ENCODE measurements around the gene DAD1. TPM values are rescaled to one million over a fixed set of nuclear protein-coding genes. Genes with fewer than 3 reads are reported as not detected.
"Not testable (repeated sequence)": the region's sequence is repeated elsewhere in the genome, so short reads cannot be mapped to it uniquely, and the experiment has no call there.

DAD1 gene
- total RNA-seq, 1 donor from 2014 or later = 353 TPM

GRCh38 chr14:22599349-22599748, 10.3 kb upstream of the DAD1 start:
- no peak for DNase-seq (ENCODE audit: low read depth, low spot score)

DNA sequence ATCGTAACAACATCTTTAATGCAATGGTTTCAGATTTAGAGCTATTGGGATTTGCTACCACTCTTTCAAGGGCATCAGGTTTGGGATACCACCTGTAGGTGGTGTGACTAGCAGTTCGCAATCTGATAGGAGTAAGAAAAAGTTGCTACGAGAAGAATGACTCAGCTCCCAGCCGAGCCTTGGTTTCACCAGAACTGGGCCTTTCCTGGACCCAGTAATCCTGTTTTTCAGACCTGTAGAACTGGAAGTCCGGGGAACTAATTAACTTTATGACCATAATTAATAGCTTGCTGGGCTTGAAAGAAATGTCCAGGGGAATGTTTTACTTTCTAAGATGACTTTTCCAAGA, 9.8 kb upstream of the DAD1 start:
- DNase-seq (ENCODE audit: low read depth, low spot score) = peak; percentile 26

GRCh38 chr14:22598099-22598895, 9.3 kb upstream of the DAD1 start, which contains the start of gene ABHD4:
Gene ABHD4, plus strand, starts transcription at chr14:22598300. Its CDS starts 7 bp downstream, at chr14:22598307.
- peak; percentile 24 for DNase-seq (ENCODE audit: low read depth, low spot score)

DNA sequence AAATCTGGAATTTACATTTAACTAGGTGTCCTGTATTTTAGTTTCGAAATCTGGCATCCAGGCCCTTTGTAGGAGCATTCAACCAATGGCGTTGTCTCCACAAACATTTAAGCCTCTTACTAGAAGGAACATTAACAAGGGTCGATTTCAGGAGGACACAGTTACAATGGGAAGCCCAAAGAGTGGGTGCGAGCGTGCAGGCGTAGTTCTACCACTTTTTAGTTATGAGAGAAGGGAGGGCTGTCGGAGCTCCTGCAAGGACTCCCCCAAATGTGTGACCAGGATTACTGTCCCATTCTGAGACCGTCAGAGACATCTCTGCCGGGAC, 8.7 kb upstream of the DAD1 start:
- DNase-seq (ENCODE audit: low read depth, low spot score) = no peak

- DNase-seq (ENCODE audit: low read depth, low spot score) = no peak
These were observed 8.2 kb upstream of the DAD1 start for GRCh38 chr14:22597265-22597664.

DNA sequence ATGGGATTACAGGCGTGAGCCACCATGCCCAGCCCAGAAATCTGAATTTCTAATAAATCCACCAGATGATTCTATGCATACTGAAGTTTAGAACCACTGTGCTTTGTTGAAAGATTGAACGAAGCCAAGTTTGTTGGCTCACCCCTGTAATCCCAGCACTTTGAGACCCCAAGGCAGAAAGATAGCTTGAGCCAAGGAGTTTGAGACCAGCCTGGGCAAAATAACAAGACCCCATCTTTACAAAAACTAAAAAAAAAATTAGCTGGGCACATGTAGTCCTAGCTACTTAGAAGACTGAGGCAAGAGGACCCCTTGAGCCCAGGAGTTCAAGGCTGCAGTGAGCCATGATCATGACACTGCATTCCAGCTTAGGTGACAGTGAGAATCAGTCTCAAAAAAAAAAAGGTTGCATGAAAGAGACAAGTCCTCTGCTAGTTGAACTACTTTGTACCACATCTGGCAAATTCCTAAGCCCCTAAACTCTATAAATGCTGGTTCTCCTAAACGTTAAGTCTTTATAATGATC, 7.4 kb upstream of the DAD1 start:
- DNase-seq (ENCODE audit: low read depth, low spot score) = no peak

DNA sequence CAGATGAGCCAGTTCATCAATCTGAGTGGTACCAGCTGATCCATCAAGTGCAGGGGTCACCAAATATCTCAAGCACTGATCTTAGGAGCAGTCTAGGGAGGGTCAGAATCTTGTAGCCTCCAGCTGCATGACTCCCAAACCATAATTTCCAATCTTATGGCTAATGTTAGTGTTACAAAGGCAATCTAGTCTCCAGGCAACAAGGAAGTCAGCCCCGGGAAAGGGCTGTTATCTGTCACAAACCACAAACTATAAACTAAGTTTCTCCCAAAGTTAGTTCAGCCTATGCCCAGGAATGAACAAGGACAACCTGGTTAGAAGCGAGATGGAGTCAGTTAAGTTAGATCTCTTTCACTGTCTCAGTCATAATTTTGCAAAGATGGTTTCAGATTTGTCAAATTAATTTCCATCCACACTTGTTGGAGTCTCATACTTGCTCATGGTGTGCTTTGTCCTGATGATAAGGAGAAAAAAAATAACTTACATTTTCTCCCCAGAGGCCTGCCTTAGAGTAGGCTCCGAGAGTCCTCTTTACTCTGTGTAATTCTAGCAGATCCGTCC, 5.2 kb upstream of the DAD1 start:
- DNase-seq (ENCODE audit: low read depth, low spot score) = no peak

- no peak for DNase-seq (ENCODE audit: low read depth, low spot score)
These were observed 4.6 kb upstream of the DAD1 start for GRCh38 chr14:22593601-22594000.

GRCh38 chr14:22593189-22593588, 4.2 kb upstream of the DAD1 start:
- DNase-seq (ENCODE audit: low read depth, low spot score) = no peak

DNA sequence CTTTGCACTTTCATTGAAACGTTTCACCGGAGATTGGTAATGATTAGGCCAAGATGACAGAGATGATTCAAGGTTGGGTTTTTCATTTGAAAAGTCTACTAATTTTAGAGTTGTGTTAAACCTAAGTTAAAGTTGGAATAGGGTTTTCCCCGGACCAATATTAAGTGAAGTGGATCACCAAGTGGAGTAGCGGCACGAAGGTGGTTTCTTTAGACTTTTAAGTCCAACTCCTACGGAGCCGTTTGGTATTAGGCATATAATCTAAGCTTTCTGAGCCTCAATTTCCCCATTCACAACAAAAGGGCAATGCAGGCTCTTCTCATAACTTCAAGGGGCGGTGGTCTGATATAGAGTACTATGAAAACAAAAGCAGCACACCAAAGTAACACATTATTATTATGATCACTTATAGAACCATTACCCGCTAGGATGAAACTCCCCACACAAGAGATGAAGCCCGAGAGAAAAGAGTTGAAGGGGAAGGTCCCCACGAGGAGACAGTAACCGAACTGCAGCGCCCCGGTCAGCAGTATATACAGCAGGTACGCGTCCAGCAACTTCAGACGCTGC, 413 bp downstream of the DAD1 start:
- DNase-seq (ENCODE audit: low read depth, low spot score) = no peak

- DNase-seq (ENCODE audit: low read depth, low spot score) = not testable (repeated sequence)
These were observed 1.2 kb downstream of the DAD1 start for GRCh38 chr14:22587677-22588422.

GRCh38 chr14:22587247-22587646, 1.8 kb downstream of the DAD1 start:
- DNase-seq (ENCODE audit: low read depth, low spot score) = no peak

GRCh38 chr14:22583994-22584393, 5.0 kb downstream of the DAD1 start:
- DNase-seq (ENCODE audit: low read depth, low spot score) = no peak

- no peak for DNase-seq (ENCODE audit: low read depth, low spot score)
These were observed 8.4 kb downstream of the DAD1 start for GRCh38 chr14:22580625-22581024.

DNA sequence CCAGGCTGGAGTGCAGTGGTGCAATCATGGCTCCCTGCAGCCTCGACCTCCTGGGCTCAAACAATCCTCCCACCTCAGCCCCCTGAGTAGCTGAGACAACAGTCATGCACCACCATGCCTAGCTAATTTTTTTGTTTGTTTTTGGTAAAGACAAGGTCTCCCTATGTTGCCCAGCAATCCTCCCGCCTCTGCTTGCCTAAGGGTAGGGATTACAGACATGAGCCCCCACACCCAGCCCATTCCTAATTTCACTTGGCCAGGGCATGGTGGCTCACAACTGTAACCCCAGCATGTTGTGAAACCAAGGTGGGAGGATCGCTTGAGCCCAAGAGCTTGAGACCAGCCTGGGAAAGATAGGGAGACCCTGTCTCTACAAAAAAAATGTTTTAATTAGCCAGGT, 9.1 kb downstream of the DAD1 start:
- no peak for DNase-seq (ENCODE audit: low read depth, low spot score)

GRCh38 chr14:22579236-22579635, 9.8 kb downstream of the DAD1 start:
- no peak for DNase-seq (ENCODE audit: low read depth, low spot score)

DNA sequence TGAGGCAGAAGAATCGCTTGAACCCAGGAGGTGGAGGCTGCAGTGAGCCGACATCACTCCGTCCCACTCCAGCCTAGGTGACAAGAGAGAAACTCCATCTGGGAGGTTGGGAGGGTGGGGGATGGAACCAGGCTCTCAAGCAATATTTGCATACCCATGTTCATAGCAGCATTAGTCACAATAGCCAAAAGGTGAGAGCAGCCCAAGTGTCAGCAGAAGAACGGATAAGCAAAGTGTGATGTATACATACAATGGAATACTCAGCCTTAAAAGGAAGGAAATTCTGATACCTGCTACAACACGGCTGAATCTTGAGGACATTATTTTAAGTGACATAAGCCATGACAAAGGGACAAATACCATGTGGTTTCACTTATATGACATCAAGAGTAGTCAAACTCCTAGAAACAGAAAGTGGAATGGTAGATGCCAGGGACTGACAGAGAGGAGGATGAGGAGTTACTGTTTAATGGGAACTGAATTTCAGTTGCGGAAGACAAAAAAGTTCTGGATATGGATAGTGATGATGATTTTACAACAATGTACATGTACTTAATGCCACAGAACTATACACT, 11.6 kb downstream of the DAD1 start:
- DNase-seq (ENCODE audit: low read depth, low spot score) = no peak

GRCh38 chr14:22573804-22574203, 15.2 kb downstream of the DAD1 start:
- no peak for DNase-seq (ENCODE audit: low read depth, low spot score)

DNA sequence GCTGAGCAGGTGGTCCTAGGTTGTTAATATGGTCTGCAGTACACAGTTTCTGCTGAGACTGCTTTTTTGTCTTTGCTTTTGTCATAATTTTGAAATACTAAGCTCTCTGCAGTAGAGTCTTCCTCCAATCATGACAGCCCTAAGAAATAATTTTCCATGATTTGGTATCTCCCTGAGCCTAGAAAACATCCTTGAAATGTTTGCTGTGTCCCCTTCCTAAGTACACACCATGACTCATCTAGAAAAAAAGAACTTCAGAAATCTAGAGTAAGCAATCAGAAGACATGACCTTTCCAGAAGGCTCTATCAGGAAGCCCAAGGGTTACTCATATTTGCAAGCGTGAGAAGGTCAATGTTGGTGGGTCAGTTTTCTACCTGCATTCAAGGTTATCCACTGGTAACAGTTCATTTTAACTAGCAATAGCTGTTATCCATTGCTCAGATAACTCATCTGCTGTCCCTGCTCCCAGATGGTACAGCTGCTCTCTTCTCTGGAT, 16.4 kb downstream of the DAD1 start:
- DNase-seq (ENCODE audit: low read depth, low spot score) = no peak

GRCh38 chr14:22570132-22570949, 18.7 kb downstream of the DAD1 start:
- no peak for DNase-seq (ENCODE audit: low read depth, low spot score)

DNA sequence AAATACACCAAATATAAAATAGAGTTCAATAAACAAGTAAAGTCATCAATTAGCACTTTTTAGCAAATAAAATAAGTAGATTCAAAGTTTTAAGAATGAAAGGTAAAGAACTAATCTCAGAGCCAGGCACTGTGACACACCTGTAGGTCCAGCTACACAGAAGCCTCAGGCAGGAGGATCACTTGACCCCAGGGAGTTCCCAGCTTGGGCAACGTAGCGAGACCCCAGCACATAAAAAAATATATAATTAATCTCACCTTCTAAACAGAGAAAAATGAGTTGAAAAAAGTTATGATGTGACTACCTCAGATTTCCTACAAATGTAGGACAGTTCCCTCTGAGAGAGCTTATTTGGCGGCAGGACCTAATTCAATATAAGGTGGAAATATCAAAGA, 19.3 kb downstream of the DAD1 start:
- DNase-seq (ENCODE audit: low read depth, low spot score) = no peak
